Cardiac fibroblast (primary cell): ENCODE measurements around the gene ZFYVE27.

Experiments used
- DNase-seq, 2 donors: peaks; one replicate each; pipeline versions ENCODE4 v3.0.0 to v3.0.0-alpha.2; 2010; ENCODE audit warnings: low read depth in 2 of 2
- H3K4me3 ChIP-seq, 2 donors: replicated peaks in 1 of 2; 1 replicate in 1 of 2; 2 replicates in 1 of 2; pipeline ENCODE4 v1.5.1; 2011; ENCODE audit warnings: low read depth in 2 of 2, low read length in 2 of 2, mild to moderate bottlenecking in 2 of 2, moderate library complexity in 1 of 2
- TF ChIP-seq, protein P1 (sequence below): IDR thresholded peaks from one replicate; pipeline ENCODE4 v1.5.1; 2011; ENCODE audit warnings: low read depth, mild to moderate bottlenecking, low read length, inconsistent platforms

ZFYVE27 gene

GRCh38 chr10:97763947-97764346 lies 27.0 kb downstream of the ZFYVE27 start:
- TF ChIP-seq, protein P1, sequence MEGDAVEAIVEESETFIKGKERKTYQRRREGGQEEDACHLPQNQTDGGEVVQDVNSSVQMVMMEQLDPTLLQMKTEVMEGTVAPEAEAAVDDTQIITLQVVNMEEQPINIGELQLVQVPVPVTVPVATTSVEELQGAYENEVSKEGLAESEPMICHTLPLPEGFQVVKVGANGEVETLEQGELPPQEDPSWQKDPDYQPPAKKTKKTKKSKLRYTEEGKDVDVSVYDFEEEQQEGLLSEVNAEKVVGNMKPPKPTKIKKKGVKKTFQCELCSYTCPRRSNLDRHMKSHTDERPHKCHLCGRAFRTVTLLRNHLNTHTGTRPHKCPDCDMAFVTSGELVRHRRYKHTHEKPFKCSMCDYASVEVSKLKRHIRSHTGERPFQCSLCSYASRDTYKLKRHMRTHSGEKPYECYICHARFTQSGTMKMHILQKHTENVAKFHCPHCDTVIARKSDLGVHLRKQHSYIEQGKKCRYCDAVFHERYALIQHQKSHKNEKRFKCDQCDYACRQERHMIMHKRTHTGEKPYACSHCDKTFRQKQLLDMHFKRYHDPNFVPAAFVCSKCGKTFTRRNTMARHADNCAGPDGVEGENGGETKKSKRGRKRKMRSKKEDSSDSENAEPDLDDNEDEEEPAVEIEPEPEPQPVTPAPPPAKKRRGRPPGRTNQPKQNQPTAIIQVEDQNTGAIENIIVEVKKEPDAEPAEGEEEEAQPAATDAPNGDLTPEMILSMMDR = no peak
- no peak overlapping the region for H3K4me3 ChIP-seq
- DNase-seq = no peak

GRCh38 chr10:97764519-97764931 lies 27.6 kb downstream of the ZFYVE27 start:
- TF ChIP-seq, protein P1 = no peak
- no peak overlapping the region for H3K4me3 ChIP-seq
- no peak for DNase-seq

GRCh38 chr10:97765201-97765600 lies 28.3 kb downstream of the ZFYVE27 start:
- no peak for DNase-seq
- no peak overlapping the region for H3K4me3 ChIP-seq
- TF ChIP-seq, protein P1 = no peak

GRCh38 chr10:97766106-97766810 lies 29.3 kb downstream of the ZFYVE27 start:
- H3K4me3 ChIP-seq = no peak overlapping the region
- TF ChIP-seq, protein P1 = no peak
- DNase-seq = peak in 1 of 2 donors; percentile 9

DNA sequence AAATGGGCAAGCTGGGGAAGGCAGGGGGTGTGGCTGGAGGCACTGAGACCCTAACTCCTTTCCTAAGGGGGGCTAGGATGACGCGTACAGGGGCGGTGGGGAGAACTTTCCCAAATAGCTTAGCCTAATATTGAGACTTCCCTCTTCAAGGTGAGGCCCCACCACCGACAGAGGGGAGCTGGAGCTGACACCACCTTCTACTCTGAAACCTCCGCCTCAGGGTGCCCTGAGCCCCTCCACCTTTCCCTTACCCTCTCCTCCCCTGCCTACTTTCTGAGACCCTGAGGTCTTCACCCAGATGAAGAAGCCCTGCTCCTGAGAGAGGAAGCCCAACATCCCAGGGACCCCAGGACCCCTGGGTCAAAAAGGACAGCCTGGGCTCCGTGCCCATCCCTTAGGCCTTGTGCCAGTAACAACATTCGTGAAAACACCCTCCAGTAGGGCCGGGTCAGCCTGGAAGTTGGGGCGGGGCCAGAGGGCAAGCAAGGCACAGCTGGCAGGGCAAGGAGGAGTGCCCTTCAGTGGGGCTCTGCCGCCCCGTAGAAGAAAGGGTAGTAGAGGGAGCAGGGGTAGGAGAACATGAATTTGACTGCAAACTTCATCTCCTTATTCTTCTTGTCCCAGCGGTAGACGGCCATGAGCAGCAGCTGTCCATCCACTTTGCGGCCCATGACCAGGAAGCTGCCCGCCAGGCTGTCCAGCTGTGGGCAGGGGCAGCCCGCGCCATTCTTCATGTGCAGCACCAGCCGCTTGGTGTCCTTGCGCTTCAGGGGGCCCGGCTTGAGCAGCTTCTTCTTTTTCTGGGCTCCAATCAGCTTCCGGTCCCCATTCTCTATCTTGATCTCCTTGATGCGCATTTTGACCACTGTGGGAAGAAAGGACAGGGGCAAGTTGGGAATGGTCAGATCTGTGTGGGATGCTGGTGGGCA lies 30.3 kb downstream of the ZFYVE27 start:
- DNase-seq = no peak
- TF ChIP-seq, protein P1 = no peak

DNA sequence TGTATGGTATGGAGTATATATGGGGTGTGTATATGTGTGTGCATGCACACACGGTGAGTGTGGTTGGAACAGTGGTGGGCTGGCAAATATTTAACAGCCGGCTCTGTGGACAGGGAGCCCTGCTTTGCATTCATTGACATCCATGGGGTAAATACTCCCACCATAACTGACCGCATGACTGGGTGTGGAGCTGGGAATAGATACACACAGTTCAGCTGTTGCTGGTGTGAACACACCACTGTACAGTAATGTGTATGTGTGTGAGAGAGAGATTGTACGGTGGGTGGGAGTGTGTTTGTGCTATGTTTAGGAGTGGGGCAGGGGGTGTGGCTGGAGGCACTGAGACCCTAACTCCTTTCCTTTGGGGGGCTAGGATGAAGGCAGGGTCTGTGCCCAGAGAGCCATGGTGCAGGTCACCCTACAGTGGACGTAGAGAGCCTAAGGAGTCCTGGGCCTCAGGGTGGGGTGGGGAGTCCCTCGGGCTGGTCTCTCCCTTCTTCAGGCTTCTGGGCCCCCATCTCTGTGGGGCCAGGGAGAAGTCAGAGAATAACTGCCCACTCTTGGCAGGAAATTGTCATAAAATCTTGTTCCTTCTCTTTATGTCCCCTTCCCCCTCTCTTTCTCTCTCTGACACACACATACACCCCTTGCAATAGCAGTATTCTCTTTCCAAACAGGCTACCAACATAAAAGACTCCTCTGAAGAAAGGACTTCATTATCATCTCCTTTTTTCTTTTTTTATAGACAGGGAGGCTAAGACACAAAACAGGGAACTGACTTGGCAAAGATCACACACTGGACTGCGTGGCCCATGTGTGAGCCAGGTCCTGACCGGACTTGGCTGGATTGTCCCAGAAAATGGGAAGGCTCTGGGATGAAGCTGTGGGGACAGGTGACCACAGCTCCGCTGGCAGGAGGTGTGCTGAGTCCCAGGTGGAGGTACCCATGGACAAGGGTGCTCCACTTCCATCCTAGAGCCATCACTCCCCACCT lies 31.7 kb downstream of the ZFYVE27 start:
- DNase-seq = no peak
- no peak overlapping the region for H3K4me3 ChIP-seq
- TF ChIP-seq, protein P1 = no peak

More for the DNA sequence above, 30.3 kb downstream of the ZFYVE27 start:
- no peak overlapping the region for H3K4me3 ChIP-seq
